HG03457 (cell line): Measurements from ENCODE around the gene OLFML1.
A peak's percentile ranks its signal among the peaks of the same experiment; 100 is the strongest.

Source experiments
- ATAC-seq: cut with Tn5 transposase; IDR thresholded peaks from one replicate; pipeline ENCODE4 v1.9.1; 2021; ENCODE audit warnings: moderate number of reproducible peaks; ENCODE audit not compliant: unreplicated experiment

Gene OLFML1

DNA sequence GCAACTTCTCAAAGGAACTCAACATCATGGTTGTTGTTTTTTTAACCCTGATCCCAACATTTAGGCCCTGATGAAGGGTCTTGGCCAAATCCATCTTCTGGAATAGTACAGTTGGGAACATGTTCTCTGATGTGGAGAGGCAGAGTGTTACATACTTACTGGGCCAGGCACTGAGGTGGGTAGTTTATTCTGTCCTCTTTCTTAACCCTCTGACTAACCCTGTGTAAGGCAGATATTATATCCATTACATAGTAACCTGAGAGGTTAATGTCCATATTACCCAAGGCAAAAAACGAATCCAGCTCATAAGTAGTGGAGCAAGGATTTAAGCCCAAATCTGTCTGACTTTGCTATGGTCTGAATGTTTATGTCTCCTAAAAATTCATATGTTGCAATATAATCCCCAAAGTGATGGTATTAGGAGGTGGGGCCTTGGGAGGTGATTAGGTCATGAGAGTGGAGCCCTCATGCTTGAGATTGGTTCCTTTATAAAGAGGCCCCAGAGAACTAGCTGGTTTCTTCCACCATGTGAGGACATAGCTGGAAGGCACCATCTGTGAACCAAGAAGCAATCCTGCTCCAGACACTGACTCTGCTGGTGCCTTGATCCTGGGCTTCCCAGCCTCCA, 44.8 kb downstream of the OLFML1 start:
- ATAC-seq, result no peak

DNA sequence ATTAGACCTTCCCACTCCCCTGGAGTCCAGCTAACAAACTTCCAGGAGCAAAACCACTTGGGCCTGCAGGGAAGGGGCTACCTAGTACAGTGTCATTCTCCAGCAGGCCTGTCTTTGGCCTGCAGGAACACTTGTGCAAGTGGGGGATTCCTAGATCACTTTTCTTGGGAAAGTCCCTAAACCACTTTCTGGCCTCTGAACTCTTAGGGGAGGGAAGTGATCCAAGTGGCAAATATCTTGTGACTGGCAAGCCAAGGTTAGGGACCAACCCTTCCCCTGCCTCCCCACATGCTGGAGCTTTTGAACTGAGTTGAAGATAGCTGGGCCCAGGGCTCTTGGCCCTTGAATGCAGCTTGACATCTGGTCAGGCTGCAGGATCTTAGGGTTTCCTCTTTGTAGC, 45.7 kb downstream of the OLFML1 start:
- no peak for ATAC-seq

DNA sequence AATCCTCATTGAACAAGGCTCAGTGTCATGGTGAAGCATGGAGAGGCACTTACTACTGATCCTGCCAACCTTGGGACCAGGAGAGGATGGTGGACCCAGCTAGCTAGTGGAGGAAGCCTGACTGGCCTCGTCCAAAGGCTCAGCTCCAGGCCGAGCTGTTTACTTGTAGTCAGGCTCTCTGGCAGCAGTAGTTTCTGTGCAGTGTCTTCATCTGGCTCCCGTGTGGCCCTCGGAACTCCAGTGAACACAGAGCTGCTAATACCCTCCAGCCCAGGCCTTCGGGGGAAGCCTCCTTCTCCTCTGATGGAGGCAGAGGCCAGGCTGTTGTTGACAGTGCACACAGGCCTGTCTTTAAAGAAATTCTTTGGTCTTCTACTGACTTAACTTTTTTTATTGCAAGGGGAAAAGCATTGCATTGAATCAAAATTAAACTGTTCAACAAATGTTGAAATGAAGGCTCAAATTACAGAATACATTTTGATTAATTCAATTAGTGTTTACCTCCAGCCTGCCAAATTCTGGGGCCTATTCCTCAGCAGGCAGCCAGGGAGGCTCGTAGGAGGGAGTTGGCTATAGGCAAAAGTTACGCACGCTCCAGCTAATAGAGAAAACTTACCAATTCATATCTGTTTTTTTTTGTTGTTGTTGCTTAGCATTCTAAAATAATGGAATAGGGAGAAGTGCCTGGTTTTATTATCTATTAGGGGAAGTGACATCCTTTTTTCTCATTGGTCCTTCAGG, 47.3 kb downstream of the OLFML1 start:
- ATAC-seq, result no peak

DNA sequence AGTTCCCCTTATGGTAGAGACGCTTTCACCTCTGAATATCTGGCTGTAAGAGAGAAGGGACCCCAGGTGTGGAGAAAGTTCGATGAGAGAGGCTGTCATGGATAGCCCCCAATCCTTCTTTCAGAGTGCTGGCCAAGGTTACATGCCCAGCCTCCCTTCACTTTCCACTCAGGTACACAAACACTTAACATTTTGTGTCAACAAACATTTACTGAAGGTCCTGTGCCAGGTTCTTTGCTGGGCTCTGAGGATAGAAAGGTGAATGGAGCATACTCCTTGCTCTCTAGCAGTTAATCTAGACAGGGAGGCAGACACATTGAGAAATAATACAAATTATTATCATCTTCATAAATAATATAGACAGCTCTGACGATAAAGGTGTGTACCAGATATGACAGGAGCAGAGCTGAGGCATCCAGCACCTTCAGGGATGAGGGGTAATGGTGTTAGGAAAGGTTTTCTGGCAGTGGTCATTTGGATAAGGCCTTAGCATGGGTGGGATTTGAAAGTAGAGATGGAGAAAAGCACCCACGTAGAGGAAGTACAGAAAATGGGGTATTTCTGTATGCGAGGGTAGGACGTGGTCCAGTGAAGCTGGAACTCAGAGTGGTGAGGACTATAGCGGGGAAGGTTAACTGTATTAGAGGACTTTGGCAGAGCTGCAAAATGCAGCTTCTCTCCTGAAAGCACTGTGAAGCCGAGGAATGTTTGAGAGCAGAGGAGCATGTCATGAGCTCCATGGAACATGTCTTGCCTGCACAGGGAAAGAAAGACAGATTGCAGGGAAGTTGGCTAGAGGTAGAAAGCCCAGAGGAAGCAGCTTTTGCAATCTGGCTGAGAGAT, 48.1 kb downstream of the OLFML1 start:
- ATAC-seq, result no peak

DNA sequence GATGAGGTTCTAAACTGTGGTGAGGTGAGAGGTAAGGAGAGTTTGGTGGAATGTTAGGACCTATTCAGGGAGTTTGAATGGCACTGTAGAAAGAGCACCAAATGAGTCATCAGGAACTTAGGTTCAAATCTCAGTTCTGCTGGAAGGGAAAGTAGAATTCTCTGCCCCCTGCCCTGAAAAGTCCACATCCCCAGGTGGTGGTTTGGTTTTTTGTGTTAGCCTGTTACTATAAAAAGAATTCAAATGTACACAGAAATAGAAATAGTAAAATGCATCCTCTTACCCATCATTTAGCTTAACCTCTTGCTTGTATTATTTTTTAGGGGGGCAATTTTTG, 48.7 kb downstream of the OLFML1 start:
- peak; percentile 45 for ATAC-seq

DNA sequence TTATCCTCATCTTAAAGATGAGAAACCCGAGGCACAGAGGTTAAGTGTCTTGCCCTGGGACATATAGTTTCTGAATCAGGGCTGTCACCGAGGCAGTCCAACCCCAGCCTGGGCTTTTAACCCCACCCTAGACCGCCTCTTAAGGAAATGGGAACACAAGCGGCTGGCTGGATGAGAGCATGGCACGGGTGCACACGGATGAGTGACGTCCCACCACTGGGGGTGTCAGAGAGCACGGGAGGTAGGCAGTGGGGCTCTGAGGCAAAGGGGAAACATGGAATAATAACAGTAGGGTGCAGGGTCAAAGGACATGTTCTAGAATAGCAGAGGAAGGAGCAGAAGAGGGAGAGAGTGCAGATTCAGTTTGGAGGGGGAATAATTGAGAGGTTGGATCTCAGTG, 50.8 kb downstream of the OLFML1 start:
- ATAC-seq, result no peak

DNA sequence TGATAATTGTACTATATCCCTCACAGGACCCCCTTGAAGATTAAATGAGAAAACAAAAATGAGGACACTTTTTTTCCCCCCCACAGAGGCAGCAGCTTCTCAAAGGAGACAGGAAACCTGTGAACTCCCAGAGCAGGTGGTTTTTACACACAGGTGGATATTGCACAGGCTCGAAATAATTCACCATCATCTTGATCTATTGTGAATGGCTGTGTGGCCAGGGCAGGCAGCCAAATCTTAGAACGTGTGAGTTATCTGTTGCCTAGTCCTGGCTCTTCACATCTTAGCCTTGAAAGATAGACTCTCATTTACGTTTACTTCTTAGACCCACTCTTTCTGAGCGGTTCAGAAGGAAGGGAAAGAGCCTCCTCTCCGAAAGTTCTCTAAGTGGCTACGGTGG, 52.0 kb downstream of the OLFML1 start:
- ATAC-seq, result no peak

DNA sequence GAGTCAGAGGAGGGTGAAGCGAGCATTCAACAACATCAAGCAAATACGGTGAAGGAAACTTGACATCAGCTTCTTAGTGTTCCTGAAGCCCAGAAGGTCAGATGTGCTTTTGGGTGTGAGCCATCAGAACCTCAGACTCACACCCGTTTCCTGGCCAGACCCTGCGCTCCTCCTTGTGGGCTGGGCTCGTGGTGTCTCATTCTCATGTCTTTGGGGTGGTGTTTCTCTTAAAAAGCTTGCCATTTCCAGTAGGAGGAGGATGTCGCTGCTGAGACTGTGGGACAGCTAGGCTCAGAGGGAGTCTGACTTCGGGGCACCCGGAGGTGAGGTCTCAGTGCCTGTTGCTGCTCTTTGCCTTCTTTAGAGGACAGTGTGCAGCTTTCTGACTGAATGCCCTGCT, 52.7 kb downstream of the OLFML1 start:
- ATAC-seq, result no peak

DNA sequence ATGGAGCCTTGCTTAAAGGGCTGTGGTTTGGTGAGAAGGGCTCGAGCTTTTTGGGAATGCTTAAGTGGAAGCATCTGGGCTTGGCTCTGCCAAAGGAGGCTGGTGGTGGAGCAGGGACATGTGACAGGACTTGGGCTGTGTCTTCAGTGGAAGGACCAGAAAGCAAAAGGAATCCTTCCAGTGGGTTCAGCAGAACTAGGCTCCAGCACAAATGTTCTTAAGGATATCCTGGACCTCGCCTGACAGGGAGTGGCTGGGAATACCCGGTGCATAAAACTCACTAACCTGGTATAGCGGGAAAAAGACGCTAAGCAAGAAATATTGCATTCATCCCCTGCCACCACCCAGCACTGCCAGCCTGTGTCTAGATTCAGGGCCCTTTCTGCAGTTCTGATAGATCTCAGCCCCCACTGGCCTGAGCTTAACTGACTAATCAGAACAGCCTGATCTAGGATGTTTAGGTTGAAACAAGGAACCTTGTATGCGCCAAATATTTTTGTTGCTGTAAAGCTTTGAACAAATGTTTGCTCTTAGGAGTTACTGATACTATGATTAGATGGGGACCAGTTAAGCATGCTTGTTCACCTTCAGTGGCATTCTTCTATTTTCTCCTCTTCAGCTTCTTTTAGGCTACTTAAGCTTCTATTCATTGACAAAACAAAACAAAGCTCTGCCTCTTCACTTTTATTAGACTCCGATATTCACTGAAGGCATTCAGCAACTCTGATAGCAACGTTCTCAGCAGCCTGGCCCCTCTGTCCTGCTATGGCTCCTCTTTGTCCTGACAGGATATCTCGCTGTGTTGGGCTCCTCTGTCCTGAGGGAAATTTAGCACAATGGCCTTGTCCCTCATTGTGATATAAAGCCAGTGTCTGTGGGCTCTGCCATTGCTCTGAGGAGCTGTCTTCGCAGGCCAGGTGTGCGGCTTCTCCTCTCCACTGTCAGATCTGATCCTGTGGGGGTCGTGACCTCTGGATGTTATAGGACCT, 53.5 kb downstream of the OLFML1 start:
- ATAC-seq, result no peak

DNA sequence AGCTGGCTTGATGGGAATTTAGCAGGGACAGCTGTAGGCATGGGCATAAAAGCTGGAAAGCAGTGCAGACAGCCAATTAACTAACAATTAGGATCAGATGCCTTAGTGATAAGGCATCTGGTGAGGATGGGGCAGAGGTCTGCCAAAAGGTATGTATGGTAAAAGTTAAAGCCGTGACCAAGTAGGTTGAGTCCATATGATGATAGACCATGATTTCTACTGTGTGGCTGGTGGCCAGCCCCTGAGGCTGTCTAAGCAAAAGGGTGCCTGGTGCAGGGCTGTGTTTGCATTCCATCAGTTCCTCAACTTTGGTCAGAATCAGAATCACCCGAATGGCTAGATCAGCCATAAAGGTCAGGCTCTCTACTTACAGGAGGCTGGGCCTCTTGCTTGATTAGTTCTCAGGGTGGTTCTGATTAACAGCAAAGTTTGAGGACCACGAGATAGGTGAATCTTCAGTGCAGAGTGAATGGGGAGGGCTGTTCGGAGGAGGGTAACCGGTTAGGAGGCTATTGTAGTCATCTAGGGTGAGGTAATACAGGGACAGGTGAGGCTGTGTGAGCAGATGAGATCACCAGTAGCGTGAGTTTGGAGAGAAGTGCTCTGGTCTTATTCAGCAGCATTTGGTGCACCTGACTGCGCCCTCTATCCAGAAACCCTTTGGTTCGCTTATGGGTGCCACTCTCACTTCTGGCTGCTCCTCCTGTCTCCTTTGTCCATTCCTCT, 55.7 kb downstream of the OLFML1 start:
- no peak for ATAC-seq

DNA sequence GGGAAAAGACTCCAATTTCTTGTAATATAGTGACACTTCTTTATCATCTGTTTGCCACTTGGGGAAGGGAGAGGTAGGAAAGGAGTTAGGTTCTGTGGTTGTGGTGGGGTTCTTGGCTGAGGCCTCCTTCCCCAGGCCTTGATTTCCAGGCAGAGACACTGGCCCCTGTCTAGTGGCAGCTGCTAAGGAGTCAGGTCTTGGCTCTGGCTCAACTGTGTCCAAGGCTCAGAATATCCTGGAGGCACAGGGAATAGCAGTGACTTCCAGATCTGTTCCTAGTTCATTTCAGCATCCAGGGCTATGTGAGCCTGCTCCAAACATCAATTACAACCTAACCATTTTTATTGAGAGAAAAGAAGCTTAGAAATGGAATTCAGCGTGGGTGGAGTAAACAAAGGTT, 58.0 kb downstream of the OLFML1 start:
- no peak for ATAC-seq

DNA sequence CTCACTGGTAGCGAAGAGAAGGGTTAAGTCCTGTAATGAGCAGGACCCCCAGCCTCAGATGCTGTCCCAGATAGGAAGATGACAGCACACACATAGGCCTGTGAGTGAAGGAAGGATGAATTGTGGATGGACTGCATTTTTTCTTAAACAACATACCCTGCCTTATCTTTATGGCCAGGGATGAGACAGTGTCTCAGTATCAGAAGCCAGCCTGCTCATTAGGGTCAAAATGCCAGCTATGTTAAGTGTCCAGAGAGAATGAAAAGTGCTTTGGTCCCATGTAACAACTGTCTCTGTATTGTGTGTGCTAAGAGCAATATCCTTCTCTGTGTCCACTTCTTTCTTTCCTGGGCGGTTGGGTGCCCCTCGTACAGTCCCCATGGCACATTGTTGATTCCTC, 58.7 kb downstream of the OLFML1 start:
- no peak for ATAC-seq

DNA sequence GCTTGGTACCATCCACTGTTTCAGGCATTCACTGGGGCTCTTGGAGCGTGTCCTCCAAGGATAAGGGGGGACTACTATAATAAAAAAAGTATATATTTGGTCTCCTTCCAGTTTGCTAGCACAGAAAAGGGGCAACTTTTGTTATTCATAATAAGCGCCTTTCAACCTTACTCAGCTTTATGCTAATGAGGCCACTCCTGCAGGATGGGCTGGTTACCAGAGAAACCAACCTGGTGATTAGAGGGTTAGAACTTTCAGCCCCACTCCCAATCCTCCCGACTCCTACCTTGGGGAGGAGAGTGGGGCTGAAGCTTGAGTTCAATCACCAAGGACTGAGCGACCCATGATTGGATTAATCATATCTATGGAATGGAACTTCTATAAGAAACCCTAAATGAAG, 60.3 kb downstream of the OLFML1 start:
- no peak for ATAC-seq

DNA sequence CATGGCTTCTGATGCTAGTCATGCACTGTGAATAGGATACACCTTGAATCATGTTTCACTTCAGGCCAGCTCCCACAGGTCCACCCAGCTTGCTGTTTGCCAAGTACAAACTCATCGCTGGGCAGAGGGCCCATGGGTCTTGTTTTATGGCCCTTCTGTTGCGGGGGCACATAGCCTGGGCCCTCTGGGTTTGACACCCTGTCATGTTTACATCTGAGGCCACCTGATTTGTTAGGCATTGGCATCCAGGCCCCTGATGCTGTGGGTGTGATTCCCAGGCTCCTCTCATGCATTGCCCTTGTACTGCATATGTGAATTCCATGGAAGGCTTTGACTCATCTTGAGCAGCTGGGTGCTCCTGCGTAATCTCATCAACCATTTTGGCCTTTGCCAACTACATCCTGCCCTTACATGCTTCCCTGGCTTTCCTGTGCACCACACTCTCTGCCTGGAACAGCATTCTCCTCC, 61.1 kb downstream of the OLFML1 start:
- no peak for ATAC-seq

DNA sequence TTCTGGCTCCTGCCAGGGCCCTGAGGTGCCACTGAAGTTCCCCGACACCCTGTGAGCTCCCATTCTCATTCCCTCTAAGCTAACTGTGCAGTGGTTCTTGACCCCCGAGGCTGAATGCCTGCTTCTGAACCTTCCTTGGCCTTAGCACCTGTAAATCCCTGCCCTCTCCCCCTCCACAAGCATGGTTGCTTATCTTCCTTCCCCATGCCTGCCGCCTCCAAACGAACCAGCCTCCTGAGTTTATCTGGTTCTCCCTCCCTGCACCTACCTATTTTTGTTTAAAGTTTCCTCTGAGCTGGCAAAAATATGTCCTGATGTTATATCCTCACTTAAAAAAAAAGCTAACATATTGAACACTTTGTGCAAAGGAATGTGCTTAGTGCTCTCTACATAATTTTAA, 62.4 kb downstream of the OLFML1 start:
- no peak for ATAC-seq

DNA sequence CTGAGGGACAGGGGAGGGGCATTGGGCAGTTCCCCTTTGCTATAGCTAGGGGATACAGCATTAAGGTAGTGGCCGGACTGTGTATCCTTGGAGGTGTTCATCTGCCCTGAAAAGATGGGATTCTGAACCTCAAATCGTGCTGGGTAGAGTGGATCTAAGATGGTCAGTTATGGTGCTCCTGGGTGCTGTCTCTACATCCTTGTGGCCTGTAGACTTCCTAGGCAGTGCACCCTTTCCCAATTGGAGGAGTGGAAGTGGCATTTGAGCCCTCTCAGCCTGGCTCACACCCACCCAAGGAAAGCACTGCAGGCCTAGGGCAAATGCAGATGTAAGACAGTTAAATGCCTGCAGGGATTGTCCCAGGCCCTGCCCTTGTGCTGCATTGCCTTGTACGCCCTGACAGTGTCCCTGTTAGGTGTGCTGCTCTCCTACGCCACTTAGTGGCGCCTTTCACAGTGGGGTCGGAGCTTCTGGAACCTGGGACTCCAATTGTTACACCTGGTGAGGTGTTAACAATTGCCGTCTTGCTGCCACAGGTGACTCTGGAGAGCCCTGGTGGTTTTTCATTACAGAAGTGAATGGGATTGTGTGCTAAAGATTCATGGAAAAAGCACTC, 63.5 kb downstream of the OLFML1 start:
- no peak for ATAC-seq

DNA sequence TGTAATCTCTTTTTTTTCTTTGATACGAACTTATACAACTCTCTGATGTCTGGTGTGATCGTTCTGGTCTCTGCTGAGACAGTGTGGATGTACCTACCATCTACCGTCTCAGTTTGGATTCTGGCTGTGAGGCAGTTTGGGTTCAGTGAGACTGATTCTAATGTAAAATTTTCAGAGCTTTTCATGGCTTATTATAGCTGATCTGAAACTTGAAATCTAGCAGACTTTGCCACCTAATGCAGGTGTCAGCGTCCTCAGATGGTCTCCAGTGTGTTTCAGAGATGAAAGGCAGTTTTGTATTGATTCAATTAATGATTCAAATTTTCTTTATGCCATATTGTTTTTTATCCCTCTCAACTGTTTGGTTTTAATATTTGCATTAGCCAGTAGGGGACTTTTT, 64.4 kb downstream of the OLFML1 start:
- ATAC-seq, result no peak

DNA sequence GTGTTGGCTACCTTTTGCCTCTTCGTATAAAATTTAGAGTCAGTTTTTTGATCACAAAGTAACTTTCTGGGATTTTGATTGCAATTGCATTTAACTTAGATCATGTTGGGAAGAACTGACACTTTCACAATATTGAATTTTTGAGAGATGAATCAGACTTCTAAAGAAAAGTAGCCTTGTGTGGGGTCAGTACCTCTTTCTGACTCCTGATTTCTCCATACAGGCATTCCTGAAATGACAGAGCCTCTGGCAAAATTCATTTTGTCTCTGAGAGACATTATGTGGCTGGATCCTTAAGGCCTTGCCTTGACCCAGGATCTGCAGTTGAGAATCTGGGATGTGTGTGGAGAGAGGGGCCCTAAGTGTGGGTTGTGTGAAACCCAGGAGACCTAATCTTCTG, 66.3 kb downstream of the OLFML1 start:
- ATAC-seq, result no peak

DNA sequence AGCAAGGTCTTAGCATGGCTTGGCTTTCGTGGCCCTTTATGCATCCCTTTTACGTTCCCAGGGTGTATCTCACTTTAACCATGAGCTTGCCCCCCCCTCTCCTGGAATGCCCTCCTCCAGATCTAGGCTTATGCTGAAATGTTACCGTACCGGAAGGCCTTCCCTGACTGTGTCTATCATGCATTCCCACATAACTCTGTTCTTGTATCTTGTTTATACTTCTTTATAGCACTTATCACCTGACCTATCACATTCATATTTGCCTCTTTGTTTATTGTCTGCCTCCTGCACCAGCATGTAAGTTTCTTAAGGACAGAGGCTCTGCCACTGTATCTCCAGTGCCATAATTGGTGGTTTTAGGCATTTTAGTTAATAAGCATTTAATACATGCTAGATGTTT, 67.4 kb downstream of the OLFML1 start:
- no peak for ATAC-seq
